Measurements from ENCODE around the gene CEACAM21. TPM values are rescaled to one million over a fixed set of nuclear protein-coding genes. Genes with fewer than 3 reads are reported as not detected.
A peak's percentile ranks its signal among the peaks of the same experiment; 100 is the strongest.

CEACAM21 gene
- polyA plus RNA-seq, 2 of the 4 experiments (the other 2 are of a cell fraction), result not detected

GRCh38 chr19:41616792-41617621, 41.0 kb downstream of the CEACAM21 start:
- POLR2A ChIA-PET, result no interaction called here

More at GRCh38 chr19:41616792-41617621, 41.0 kb downstream of the CEACAM21 start:
- ATAC-seq (peak; percentile 44 to 63; a peak in 5 of 6 replicates), FAIRE-seq (peak; percentile 97), DNase-seq (ENCODE audit: low read depth in 1 of 2, low spot score in 1 of 2) (peak; percentile 44 to 49)
- CTCF ChIA-PET, result interaction anchor here (0.6 to 7.1 kb wide), 13 partner anchors 13 to 1867 kb away, joined by 3 to 81 read pairs (median 3); partner anchors contain the start of gene CEACAM6
- 13% methylated on average over 9 of the region's 9 CpGs for WGBS (ENCODE audit: missing lambda C conversion rate)
- H3K9me3 ChIP-seq, result no peaks in the 10 kb centered on the region
- TF ChIP-seq CBX8 (IDR thresholded peaks at IDR 0.05), result no peak
- no peak for TF ChIP-seq FOSB (CRISPR knock-in tag; IDR thresholded peaks at IDR 0.05)
- TF ChIP-seq FOSL2 (IDR thresholded peaks at IDR 0.05), result no peak
- no peak for TF ChIP-seq FOSL2 (CRISPR knock-in tag; IDR thresholded peaks at IDR 0.05)
- TF ChIP-seq CEBPB (IDR thresholded peaks at IDR 0.05), result 0 out of 4 replicates have a peak, but pooled peaks of 1 of the 2 experiments have one; percentile 3
- TF ChIP-seq ATOH8 (CRISPR knock-in tag; IDR thresholded peaks at IDR 0.05; ENCODE audit: low read depth), result no peak
- TF ChIP-seq MYC (IDR thresholded peaks at IDR 0.05; ENCODE audit: borderline replicate concordance, low read length), result no peak
- TF ChIP-seq HOXB5 (CRISPR knock-in tag; IDR thresholded peaks at IDR 0.05), result 0 out of 2 replicates have a peak, but pooled peaks have one; percentile 16
- TF ChIP-seq EP300 (IDR thresholded peaks at IDR 0.05), result no peak
- TF ChIP-seq CTCF (IDR thresholded peaks at IDR 0.05), result no peak
- no peak for TF ChIP-seq RARB (CRISPR knock-in tag; IDR thresholded peaks at IDR 0.05)
- no peak for TF ChIP-seq TFCP2L1 (CRISPR knock-in tag; IDR thresholded peaks at IDR 0.05)
- peak; percentile 95 for TF ChIP-seq REST (IDR thresholded peaks at IDR 0.05)
- TF ChIP-seq KDM1A (IDR thresholded peaks at IDR 0.05; ENCODE audit: low read depth), result no peak
- no peak for TF ChIP-seq EHF (CRISPR knock-in tag; IDR thresholded peaks at IDR 0.05)
- no peak for TF ChIP-seq PBX3 (IDR thresholded peaks at IDR 0.05)
- no peak for TF ChIP-seq POLR2AphosphoS2 (conservative IDR thresholded peaks at IDR 0.05; ENCODE audit: low read length)
- no peak for TF ChIP-seq RFX5 (IDR thresholded peaks at IDR 0.05)
- TF ChIP-seq CHD4 (IDR thresholded peaks at IDR 0.05; ENCODE audit: borderline replicate concordance), result no peak
- TF ChIP-seq NFE2L2 (conservative IDR thresholded peaks at IDR 0.05; ENCODE audit: low read length), result no peak
- peak; percentile 48 for TF ChIP-seq USF2 (IDR thresholded peaks at IDR 0.05)
- no peak for TF ChIP-seq HOXA7 (CRISPR knock-in tag; IDR thresholded peaks at IDR 0.05)
- no peak for TF ChIP-seq RNF2 (IDR thresholded peaks at IDR 0.05; ENCODE audit: borderline replicate concordance, low read depth)
- 0 out of 2 replicates have a peak, but pooled peaks have one; percentile 30 for TF ChIP-seq MAX (IDR thresholded peaks at IDR 0.05)
- TF ChIP-seq JUNB (IDR thresholded peaks at IDR 0.05), result no peak
- no peak for TF ChIP-seq POLR2A (IDR thresholded peaks at IDR 0.05; ENCODE audit: low read length)
- TF ChIP-seq NPAS2 (CRISPR knock-in tag; IDR thresholded peaks at IDR 0.05; ENCODE audit: borderline replicate concordance), result no peak
- no peak for TF ChIP-seq ELK1 (IDR thresholded peaks at IDR 0.05; ENCODE audit: low read depth, low read length)
- no peak for TF ChIP-seq TP53 (CRISPR knock-in tag; IDR thresholded peaks at IDR 0.05)
- no peak for TF ChIP-seq NR3C1 (IDR thresholded peaks at IDR 0.05)
- TF ChIP-seq RCOR1 (IDR thresholded peaks at IDR 0.05; ENCODE audit: low read depth, low read length), result no peak
- no peak for TF ChIP-seq GATA3 (IDR thresholded peaks at IDR 0.05; ENCODE audit: borderline replicate concordance)
- TF ChIP-seq EHMT2 (IDR thresholded peaks at IDR 0.05; ENCODE audit: low read depth), result peak; percentile 92
- no peak overlapping the region for H3K4me3 ChIP-seq
- H3K4me1 ChIP-seq, result no peaks in the 10 kb centered on the region
- no peak overlapping the region for H3K4me2 ChIP-seq
- H3K27ac ChIP-seq, result no peak overlapping the region

Measured in A549 (cell line).